H1 (cell line): Measurements from ENCODE around the gene PILRB. TPM values are rescaled to one million over a fixed set of nuclear protein-coding genes. Genes with fewer than 3 reads are reported as not detected.

Experiments used
- CHD2 ChIP-seq: IDR thresholded peaks from 2 replicates; pipeline ENCODE4 v1.6.1; 2012; ENCODE audit warnings: low read length, improper control_type of control experiment
- CHD7 ChIP-seq: fragments of 300-600 bp; sonication (generic); IDR thresholded peaks from 2 replicates; pipeline ENCODE4 v1.7.1; 2012; ENCODE audit warnings: low read length, moderate library complexity, mild to moderate bottlenecking, inconsistent platforms; ENCODE audit not compliant: insufficient replicate concordance
- GTF2F1 ChIP-seq: IDR thresholded peaks from 2 replicates; pipeline ENCODE4 v1.6.1; 2012; ENCODE audit warnings: low read depth, low read length, improper control_type of control experiment, borderline replicate concordance
- HDAC2 ChIP-seq, 2 experiments: fragments of 300-600 bp in 1 of 2; sonication (generic) in 1 of 2; IDR thresholded peaks; 2 replicates each; pipeline ENCODE4 v1.6.1; 2011 to 2012; ENCODE audit warnings: low read depth in 2 of 2, low read length in 2 of 2, mild to moderate bottlenecking in 2 of 2, moderate library complexity in 2 of 2, borderline replicate concordance in 1 of 2, inconsistent platforms in 1 of 2
- KDM5A ChIP-seq: fragments of 200-600 bp; IDR thresholded peaks from 2 replicates; pipeline ENCODE4 v1.7.1; 2012; ENCODE audit warnings: mild to moderate bottlenecking, low read length, inconsistent platforms, mixed read lengths
- NRF1 ChIP-seq: IDR thresholded peaks from 2 replicates; pipeline ENCODE4 v1.6.1; 2011; ENCODE audit warnings: mild to moderate bottlenecking, low read depth, low read length, improper control_type of control experiment
- POLR2A ChIP-seq, 2 experiments: IDR thresholded peaks; 1 replicate in 1 of 2; 2 replicates in 1 of 2; pipeline ENCODE4 v1.6.1; 2011; ENCODE audit warnings: low read depth in 2 of 2, low read length in 2 of 2, mild to moderate bottlenecking in 2 of 2; ENCODE audit errors: control extremely low read depth in 1 of 2
- RXRA ChIP-seq: IDR thresholded peaks from 2 replicates; pipeline ENCODE4 v1.6.1; 2011; ENCODE audit warnings: low read depth, mild to moderate bottlenecking, low read length, moderate library complexity; ENCODE audit not compliant: insufficient read depth
- SAP30 ChIP-seq: fragments of 300-600 bp; sonication (generic); IDR thresholded peaks from 2 replicates; pipeline ENCODE4 v1.7.1; 2012; ENCODE audit warnings: low read length, moderate library complexity, mild to moderate bottlenecking, inconsistent platforms; ENCODE audit not compliant: insufficient read depth, insufficient replicate concordance
- SIX5 ChIP-seq: IDR thresholded peaks from 2 replicates; pipeline ENCODE4 v1.6.1; 2011; ENCODE audit warnings: mild to moderate bottlenecking, low read depth, low read length
- ZNF274 ChIP-seq: IDR thresholded peaks from 2 replicates; pipeline ENCODE4 v1.7.0; 2012; ENCODE audit warnings: low read length, borderline replicate concordance; ENCODE audit errors: extremely low read depth
- polyA plus RNA-seq, 7 experiments: library from polyadenylated mRNA; depleted of rRNA in 3 of 7; stranded (reverse) in 5 of 7; unstranded in 2 of 7; fragments of >200 nt in 5 of 7; fragments of 200-250 nt in 2 of 7; gene quantifications; 1 replicate in 5 of 7; 2 replicates in 1 of 7; 4 replicates in 1 of 7; pipeline versions ENCODE4 v1.2.1 to v1.2.3, GENCODE V29; 2011 to 2013; ENCODE audit warnings: missing spikeins in 2 of 7, mixed read lengths in 2 of 7
- total RNA-seq: library from RNA; stranded (reverse); fragmentation: NEBNext Ultra II Directional; extraction: Animal tissue kit (Norgen Biotek cat#: 25700); gene quantifications from 2 replicates; pipeline ENCODE4 v1.2.1, GENCODE V29; 2021

Gene PILRB
- total and polyA plus RNA-seq, 2 of the 8 experiments (the other 6 are each of a cell fraction or from before 2014, with no cell fraction given) = 32.2 to 49.9 TPM

GRCh38 chr7:100348805-100349204, 9.1 kb upstream of the PILRB start (continued):
- TF ChIP-seq CHD7 (no peak), GTF2F1 (no peak), POLR2A (IDR thresholded peaks at IDR 0.05; ENCODE audit: control extremely low read depth in 1 of 2, low read depth in 2 of 2, low read length in 2 of 2) (no peak), NRF1 (no peak), RXRA (no peak), CHD2 (no peak), SIX5 (no peak), HDAC2 (IDR thresholded peaks at IDR 0.05; ENCODE audit: borderline replicate concordance in 1 of 2, low read depth in 2 of 2, low read length in 2 of 2) (no peak), ZNF274 (no peak), SAP30 (no peak), KDM5A (no peak)
